ENCODE results near the gene ARID1A.

DNA sequence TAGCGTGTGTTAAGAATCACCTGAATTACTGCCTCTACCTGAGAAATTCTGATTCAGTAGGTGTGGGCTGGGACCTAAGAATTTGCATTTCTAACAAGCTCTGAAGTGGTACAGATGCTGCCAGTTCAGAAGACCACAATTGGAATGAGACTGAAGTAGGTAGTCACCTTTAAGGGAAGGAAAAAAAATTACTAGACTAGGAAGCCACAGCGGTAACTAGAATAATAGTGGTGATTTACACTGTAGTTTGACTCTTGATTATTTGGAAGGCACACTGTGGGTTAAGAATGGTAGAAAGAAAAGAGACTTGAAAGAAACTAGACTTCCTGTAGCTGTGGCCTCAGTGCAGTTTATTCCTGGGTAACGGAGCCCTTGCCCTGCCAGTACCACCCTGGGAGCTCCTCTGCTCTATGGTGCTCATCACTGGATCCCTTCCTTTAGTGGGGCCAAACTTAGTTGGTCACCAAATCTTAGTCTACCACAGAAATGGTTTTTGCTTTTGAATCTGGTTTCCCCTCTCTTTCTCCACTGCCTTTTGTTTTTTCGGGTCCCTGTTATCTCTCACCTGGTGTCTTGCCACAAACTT lies 43.6 kb downstream of the ARID1A start:
- TF ChIP-seq, protein P1, sequence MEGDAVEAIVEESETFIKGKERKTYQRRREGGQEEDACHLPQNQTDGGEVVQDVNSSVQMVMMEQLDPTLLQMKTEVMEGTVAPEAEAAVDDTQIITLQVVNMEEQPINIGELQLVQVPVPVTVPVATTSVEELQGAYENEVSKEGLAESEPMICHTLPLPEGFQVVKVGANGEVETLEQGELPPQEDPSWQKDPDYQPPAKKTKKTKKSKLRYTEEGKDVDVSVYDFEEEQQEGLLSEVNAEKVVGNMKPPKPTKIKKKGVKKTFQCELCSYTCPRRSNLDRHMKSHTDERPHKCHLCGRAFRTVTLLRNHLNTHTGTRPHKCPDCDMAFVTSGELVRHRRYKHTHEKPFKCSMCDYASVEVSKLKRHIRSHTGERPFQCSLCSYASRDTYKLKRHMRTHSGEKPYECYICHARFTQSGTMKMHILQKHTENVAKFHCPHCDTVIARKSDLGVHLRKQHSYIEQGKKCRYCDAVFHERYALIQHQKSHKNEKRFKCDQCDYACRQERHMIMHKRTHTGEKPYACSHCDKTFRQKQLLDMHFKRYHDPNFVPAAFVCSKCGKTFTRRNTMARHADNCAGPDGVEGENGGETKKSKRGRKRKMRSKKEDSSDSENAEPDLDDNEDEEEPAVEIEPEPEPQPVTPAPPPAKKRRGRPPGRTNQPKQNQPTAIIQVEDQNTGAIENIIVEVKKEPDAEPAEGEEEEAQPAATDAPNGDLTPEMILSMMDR (conservative IDR thresholded peaks at IDR 0.05; ENCODE audit: low read depth, low read length), result no peak
- TF ChIP-seq EZH2 (IDR thresholded peaks at IDR 0.05; ENCODE audit: borderline replicate concordance, low read depth, low read length, poor library complexity, severe bottlenecking), result no peak

Data from A673 (cell line).